GM23338 (cell line): ENCODE results near the gene SIGLEC7. TPM values are rescaled to one million over a fixed set of nuclear protein-coding genes. Genes with fewer than 3 reads are reported as not detected.

Source experiments
- CREB1 ChIP-seq: fragments of 250-450 bp; sonication (Bioruptor Pico); IDR thresholded peaks from 2 replicates; pipeline ENCODE4 v1.5.0; 2020; ENCODE audit warnings: low read depth, mild to moderate bottlenecking, moderate library complexity
- EZH2phosphoT487 ChIP-seq: fragments of 200-600 bp; sonication (generic); IDR thresholded peaks from one replicate; pipeline ENCODE4 v1.8.1; 2018; ENCODE audit warnings: antibody characterized with exemption; ENCODE audit not compliant: unreplicated experiment
- JUNB ChIP-seq: IDR thresholded peaks from one replicate; pipeline ENCODE4 v1.6.1; 2016; ENCODE audit warnings: antibody characterized with exemption; ENCODE audit not compliant: unreplicated experiment
- NANOG ChIP-seq: IDR thresholded peaks from 2 replicates; pipeline ENCODE4 v1.6.1; 2016; ENCODE audit warnings: antibody characterized with exemption, borderline replicate concordance
- POLR2AphosphoS5 ChIP-seq: IDR thresholded peaks from 2 replicates; pipeline ENCODE4 v1.6.1; 2016; ENCODE audit warnings: antibody characterized with exemption, low read depth
- REST ChIP-seq: IDR thresholded peaks from one replicate; pipeline ENCODE4 v1.6.1; 2018; ENCODE audit warnings: antibody characterized with exemption; ENCODE audit not compliant: unreplicated experiment
- ZNF331 ChIP-seq: fragments of 250-450 bp; sonication (Bioruptor Pico); IDR thresholded peaks from 2 replicates; pipeline ENCODE4 v1.5.0; 2020; ENCODE audit warnings: low read depth, mild to moderate bottlenecking, moderate library complexity
- ZNF462 ChIP-seq: fragments of 250-450 bp; sonication (Bioruptor Pico); IDR thresholded peaks from 2 replicates; pipeline ENCODE4 v1.5.0; 2020; ENCODE audit warnings: mild to moderate bottlenecking, moderate library complexity
- polyA plus RNA-seq: library from polyadenylated mRNA; unstranded; fragments of >200 nt; fragmentation: Nextera tagmentation; extraction: Ambion mirVana; gene quantifications from 2 replicates; pipeline ENCODE4 v1.2.1, GENCODE V29; 2016
- total RNA-seq: library from RNA; depleted of rRNA; stranded (reverse); fragments of >200 nt; shearing (Covaris generic); gene quantifications from 2 replicates; pipeline ENCODE4 v1.2.3, GENCODE V29; 2014

SIGLEC7 gene
- total and polyA plus RNA-seq, 2 experiments from 2014 or later, result not detected

DNA sequence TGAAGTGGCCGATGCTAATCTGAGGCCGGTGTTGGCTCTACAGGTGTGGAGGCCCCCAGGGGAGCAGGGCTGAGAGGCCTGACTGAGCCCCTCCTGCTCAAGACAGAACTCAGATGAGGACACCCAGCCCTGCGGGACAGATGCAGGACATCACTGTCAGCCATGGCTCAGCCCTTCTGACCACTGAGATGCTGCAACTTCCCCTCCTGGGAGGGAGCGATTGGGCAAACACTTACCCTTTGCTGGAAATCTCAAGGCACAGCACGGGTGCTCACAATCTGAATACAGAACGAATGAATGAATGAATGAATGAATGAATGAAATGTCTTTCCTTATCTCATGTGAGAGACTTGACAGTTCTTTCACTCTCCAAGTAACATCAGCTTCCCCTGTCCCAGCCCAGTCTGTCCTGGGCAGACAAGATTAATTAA is 3.5 kb upstream of the SIGLEC7 start (continued):
- TF ChIP-seq ZNF462 (no peak), ZNF331 (CRISPR knock-in tag) (no peak), JUNB (no peak), POLR2AphosphoS5 (no peak), CREB1 (CRISPR knock-in tag) (no peak), NANOG (no peak), REST (no peak), EZH2phosphoT487 (no peak)
